NCI-H748 (cell line): ENCODE results near the gene CADM1.

ENCODE experiments used
- DNase-seq: peaks from one replicate; lab custom pipeline; 2025; ENCODE audit not compliant: unreplicated experiment; lab: John Stamatoyannopoulos, UW

CADM1 gene

DNA sequence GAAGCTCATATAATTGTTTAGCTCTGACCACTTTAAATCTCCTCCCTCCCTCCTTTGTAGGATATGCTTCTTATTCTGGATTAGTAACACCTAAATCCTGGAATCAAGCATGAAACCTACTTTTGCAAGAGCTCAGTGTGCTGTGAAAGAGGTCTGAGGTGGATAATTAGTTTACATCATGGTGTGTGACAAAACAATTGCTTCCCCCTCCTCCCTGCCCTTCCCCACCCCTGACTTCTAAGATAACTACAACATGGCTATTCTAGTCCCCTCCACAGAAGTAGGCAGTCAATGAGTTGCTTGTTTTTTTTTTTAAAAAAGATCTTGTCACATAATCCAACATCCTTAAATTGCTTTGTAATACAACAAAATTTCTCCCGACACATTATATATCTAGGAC lies 314.0 kb downstream of the CADM1 start:
- no peak for DNase-seq

- no peak for DNase-seq
These were observed 315.3 kb downstream of the CADM1 start for GRCh38 chr11:115188898-115189278.

- peak; percentile 26 for DNase-seq
These were observed 315.9 kb downstream of the CADM1 start for GRCh38 chr11:115188188-115188897.

- DNase-seq: no peak
These were observed 318.3 kb downstream of the CADM1 start for GRCh38 chr11:115185931-115186330.

DNA sequence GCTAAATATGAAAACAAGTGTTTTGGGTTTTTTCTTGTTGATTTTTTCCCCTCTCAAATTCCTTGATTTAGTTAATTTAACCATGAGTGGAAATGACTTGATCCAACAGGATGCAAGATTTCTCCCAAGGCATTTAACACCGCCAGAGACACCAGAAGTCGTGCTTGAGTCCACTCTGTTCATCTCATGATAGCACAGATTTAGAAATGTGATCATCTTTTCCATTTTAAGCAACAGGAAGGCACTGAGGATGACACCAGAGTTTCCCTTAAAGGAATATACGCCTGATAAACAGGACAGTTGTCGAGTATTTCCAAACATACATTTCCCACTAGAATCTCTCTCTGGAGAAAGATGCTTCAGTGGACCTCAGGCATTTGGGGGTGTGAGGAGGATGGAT lies 318.7 kb downstream of the CADM1 start:
- DNase-seq: no peak

GRCh38 chr11:115184901-115185300 lies 319.3 kb downstream of the CADM1 start:
- no peak for DNase-seq

GRCh38 chr11:115183830-115184229 lies 320.4 kb downstream of the CADM1 start:
- DNase-seq: no peak

GRCh38 chr11:115183136-115183535 lies 321.1 kb downstream of the CADM1 start:
- no peak for DNase-seq

GRCh38 chr11:115182282-115182955 lies 321.8 kb downstream of the CADM1 start:
- DNase-seq: no peak

- no peak for DNase-seq
These were observed 322.7 kb downstream of the CADM1 start for GRCh38 chr11:115181538-115181937.

DNA sequence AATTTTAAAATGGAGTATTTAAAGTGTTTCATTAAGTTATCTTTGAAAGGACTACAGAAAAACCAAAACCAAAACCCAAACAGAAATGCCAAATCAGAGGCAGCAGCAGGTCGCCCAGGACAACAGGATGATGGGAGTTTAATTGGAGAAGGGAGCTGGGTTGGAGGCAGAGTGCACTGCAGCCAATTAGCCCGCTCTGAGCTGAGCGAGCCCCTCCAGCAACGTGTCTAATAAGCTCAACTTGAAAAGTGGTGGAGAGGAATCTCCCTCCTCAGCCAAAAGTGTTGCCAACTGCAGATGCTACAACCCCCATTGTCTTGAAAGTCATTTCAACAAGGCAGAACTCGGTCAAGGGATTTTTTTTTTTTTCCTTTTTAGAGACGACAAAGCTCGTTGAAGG lies 323.9 kb downstream of the CADM1 start:
- DNase-seq: no peak

GRCh38 chr11:115179636-115180035 lies 324.6 kb downstream of the CADM1 start:
- no peak for DNase-seq

- DNase-seq: no peak
These were observed 325.5 kb downstream of the CADM1 start for GRCh38 chr11:115178705-115179104.

DNA sequence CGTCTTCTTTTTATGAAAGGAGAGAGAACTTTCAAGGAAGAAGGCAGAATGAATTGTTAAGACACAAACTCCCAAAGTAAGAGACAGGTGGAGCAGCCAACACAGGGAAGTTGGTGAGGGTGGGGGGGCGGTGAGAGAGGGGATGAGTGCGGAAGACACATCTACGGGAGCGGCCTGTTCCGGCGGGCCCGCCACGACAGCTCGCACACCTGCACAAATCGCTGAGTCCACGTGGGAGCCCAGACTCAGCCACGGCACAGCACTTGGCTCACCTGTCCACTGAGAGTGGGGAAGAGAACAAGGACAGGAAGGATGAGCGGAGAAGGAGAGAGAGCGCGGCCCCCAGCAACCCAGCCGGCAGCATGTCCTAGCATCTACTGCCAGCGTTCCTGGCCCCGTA lies 331.1 kb downstream of the CADM1 start:
- no peak for DNase-seq

- DNase-seq: peak; percentile 35
These were observed 333.9 kb downstream of the CADM1 start for GRCh38 chr11:115170133-115170815.

DNA sequence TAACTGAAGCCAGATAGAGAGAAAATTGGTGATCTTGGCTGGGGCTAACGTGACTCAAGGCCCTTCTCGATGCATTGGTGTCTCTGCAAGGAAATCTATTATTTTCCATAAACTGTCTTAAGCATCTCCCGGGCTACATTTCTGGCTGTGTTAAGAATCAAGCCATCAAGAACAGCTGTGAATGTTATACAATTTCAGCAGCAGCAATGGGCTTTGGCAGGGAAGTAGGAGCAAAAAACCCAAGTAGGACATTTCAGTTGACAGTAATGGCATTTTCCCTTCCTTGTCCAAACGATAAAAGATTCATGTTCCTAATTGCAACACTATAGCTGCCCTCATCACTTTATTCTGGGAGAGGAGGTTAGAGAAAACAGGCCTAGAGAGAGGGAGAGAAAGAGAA lies 335.0 kb downstream of the CADM1 start:
- DNase-seq: no peak

GRCh38 chr11:115168686-115169085 lies 335.5 kb downstream of the CADM1 start:
- no peak for DNase-seq

DNA sequence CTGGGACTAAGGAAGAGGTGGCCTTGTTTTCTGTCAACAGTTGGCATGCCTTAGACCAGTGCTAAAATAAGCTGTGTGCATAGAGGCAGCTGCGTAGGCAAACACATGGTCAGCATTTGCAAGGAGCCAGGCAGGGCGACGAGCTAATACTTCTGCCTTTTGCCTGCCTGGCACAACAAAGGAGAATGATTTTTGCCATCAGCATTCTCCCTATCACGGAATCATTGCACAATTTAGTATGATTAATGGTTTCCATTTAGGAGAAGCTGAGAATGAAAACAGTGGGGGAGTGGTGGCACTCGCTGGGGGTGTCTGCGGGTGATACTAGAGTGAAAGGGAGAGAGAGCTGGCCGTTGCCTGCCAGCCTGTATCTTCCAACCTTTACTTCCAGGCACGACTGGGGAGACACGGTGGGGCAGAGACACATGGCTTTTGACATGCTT lies 336.0 kb downstream of the CADM1 start:
- no peak for DNase-seq

DNA sequence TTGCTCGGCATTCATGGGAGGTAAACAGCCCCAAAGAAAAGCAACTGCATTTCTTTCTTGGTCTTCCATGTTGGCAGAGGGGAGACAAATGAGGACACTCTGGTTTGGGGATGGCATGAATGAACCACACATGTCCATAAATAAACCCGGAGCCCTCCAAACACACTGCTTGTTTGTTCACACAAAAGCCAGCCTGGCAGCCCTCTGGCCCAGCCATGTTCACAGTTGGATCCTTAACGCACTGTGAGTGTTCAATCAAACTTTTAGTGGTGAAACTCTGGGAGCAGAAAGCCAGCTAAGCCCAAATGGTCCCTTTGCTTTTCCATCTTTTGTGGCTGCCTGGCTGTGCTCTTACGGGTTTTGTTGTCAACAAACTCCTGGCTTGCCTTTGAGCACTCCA lies 336.8 kb downstream of the CADM1 start:
- DNase-seq: no peak

GRCh38 chr11:115166820-115167219 lies 337.4 kb downstream of the CADM1 start:
- DNase-seq: no peak

DNA sequence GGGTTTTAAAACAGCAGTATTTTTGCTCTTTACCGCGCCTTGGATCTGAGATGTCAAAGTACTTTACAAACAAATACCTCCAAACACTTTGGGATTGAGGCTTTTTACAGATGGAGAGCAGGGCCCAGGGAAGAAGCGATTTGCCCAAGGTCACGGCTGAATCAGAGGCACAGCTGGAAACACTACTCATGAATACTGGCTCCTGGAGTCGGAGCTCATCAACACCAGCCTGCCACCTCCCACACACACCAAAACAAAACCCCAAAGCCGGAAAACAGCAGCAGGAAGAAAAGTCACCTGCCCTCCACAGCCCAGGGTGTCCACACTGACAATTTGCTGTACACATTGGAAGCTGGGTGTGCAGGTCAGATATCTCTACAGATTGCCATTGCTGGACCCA lies 339.4 kb downstream of the CADM1 start:
- DNase-seq: peak; percentile 63

GRCh38 chr11:115162919-115163318 lies 341.3 kb downstream of the CADM1 start:
- DNase-seq: no peak
